HG03039 (cell line): Measurements from ENCODE around the gene USP31.

ENCODE experiments used
- ATAC-seq: cut with Tn5 transposase; IDR thresholded peaks from one replicate; pipeline ENCODE4 v1.9.1; 2021; ENCODE audit warnings: mild to moderate bottlenecking, moderate library complexity; ENCODE audit not compliant: unreplicated experiment

USP31 gene

DNA sequence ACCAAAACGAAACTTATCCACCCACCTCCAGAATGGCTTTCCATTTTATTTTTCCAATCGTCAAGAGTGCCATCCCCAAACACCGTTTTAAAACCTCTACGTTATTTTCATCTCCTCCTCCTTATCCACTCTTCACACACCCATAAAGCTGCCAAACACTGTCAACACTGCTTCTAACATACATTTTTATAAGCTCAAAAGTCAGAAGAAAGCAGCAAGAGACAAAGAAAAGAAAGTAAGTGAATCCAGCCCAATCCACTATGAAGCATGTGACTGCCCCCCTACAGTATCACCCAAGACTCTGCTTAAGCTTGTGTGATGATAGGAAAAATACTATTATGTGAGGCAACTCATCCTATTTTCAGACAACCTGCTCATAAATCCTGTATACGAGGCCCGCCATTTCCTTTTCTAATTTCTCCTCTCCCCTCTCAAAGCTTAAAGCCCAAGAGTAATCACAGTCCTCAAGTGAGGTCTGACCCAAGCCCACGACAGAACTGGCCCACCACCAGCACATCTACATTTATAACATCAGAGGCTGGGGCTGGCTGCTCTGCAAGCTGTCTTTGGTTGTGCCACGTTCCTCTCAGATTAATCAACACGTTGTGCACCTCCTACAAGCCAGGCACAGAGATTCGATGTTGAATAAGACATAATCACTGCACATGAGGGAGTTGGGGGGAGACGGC is 16.3 kb downstream of the USP31 start:
- no peak for ATAC-seq

DNA sequence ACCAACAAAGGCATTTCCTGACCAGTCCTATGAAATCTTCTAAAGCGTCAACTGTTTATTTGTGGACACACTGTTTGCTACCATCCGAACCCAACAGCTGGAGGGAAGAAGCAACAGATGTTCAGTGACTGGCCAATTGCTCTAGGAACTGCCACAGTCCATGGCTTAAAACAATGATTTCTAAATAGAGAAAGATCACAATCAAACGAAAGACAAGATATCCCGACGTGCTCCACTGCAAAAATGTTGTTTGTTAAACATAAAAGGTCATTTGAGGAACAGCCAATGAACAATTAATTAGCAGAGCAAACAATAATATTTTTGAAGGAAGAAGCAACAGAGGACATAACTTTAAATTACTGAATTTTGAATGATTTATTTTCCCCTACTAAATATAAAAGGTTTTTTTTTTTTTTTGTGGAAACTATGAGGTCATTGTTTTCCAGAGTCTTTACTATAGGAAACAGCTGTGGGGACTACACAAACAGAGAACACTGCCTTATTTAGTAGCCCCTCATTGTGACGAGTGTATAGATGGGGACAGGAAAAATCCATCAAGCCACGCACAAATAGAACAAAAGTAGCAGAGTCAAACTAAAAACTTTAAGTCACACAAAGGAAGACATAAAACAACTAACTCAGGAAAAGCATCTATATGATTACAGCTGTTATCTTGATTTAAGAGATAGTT is 17.2 kb downstream of the USP31 start:
- ATAC-seq = no peak

DNA sequence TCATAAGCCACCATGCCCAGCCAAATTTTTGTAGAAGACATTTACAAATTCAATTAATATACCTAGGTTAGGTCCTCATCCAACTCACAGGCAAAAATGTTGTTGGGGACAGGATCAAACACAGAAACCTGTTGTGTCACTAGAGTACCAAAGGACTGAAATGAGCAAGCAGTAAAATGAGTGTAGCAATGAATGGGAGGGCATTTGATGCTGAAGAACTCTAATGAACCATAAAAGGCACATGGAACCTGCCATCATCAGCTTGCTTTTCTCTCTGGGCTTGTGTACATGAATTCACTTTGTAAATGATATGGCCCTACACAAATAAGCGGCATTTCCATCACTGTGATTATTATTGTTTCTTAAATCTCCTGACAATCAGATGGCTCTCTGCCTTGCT is 17.8 kb downstream of the USP31 start:
- ATAC-seq = no peak

DNA sequence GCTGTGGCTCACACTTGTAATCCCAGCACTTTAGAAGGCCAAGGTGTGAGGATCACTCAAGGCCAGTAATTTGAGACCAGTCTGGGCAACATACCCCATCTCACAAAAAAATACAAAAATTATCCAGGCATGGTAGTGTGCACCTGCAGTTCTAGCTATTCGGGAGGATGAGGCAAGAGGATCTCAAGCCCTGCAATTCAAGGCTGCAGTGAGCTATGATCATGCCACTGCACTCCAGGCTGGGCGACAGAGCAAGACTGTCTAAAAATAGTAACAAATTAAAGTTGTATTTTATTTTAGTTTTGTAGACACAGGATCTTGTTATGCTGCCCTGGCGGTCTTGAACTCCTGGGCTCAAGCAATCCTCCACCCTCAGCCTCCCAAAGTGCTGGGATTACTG is 18.2 kb downstream of the USP31 start:
- ATAC-seq = no peak

DNA sequence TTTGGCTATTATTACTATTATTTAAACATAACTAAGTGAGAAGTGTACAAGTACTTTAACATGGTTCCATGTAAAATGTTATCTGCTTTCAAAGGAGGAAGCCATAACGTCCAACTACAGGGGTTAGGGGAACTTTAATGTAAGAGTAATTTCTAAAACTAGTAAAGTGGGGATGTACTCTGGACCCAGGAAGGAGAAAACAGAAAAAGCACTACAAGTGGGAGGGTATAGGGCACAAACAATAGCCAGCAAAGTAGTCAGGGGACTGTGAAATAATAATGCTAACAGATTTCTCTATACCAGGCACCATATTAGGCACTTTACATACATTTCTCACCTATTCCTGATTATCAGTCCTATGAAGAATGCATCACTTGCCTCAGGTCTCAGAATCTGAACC is 19.6 kb downstream of the USP31 start:
- no peak for ATAC-seq

DNA sequence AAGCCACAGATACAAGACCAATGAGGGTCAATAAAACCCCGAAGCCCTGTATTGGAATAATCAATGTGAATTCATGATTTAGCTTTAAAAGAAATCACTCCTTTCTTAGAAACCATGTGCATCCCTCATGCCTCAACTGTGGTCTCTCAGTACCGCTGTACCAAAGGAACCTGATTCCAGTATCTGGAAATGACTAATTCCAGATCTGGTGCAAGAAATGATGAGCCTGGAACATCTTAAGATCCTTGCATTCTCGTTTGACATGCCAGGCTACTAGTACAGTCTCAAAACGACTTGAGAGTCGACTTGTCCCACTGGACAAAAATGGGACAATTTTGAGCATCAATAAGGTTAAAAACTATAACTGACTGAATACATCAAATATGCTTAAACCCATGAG is 21.2 kb downstream of the USP31 start:
- no peak for ATAC-seq

DNA sequence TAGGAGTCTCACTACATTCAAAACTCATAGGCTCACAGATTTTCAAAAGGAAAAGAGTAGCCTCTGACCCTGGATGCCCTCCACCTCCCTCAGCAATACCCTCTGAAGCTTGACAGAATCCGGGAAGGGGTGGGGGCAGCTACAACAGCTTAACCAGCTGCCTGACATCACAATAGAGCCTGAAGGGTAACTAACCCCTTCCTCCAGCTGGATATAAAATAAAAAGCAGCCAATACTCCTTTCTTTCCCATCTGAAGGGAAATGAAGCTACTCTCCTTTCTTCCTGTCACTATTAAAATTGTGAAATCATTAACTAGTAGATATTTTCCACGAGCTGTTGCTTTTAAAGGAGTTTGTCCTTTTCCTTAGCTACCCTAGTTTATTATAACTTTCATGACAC is 24.0 kb downstream of the USP31 start:
- no peak for ATAC-seq

DNA sequence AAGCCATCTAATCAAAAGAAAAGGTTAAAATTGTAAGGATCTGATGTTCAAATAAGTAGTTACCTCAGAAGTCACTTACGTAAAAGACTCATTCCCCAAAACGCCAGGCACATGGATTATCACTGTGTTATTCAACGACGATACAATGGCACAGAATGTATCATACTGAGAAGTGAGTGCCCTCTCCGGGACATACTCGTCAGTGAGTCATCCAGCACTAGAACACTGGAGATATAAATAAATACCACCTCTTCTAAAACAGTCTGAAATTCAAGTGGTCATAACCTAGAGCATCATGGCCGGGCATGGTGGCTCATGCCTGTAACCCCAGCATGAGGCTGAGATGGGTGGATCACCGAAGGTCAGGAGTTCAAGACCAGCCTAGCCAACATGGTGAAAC is 24.9 kb downstream of the USP31 start:
- ATAC-seq = no peak

DNA sequence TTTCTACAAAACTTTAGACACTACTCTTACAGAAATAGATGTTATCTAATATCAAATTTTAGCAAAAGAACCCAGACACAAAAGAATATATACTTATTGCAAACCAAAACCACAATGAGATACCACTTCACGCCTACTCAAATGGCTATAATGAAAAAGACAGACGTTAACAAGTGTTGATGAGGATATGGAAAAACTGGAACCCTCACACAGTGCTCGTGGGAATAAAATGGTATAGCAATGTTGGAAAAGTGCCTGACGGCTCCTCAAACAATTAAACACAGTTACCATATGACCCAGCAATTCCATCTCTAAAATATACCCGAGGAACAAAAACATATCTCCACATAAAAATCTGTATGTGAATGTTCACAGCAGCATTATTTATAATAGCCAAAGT is 27.1 kb downstream of the USP31 start:
- ATAC-seq = no peak

DNA sequence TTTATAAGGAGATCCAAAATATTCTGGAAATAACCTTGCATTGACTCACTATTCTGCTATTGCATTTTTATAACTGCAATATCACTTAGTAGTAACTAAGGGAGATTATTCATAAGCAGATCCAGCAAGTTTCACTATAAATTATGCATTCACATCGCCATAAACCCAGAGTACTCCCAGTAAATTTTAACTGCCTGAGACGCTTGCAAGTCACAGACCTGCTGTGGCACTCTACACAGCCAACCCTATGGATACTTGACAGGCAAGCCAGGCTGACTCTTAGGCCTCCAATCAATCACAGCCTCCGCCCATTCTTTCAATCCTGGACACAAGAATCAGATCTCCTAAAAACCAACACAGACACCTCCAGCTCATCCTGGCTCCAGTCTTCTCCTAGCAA is 28.2 kb downstream of the USP31 start:
- ATAC-seq = no peak

DNA sequence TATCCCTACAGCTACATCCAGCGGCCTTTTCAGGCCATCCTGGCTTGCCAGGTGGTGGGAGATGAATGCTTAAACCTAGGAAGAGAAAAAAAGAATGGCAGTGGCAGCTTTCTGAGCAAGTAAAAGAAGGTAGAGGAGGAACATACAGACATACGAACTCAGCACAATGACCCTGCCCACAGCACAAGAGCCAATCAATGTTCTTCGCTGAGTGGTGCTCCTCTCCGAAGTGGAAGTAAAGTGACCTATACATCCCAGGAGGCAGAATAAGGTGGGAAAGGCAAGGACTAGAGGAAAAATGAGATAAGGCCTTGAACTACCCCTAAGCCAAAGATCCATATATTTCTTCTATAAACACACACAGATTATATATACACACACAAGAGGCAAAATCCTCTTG is 28.7 kb downstream of the USP31 start:
- no peak for ATAC-seq

DNA sequence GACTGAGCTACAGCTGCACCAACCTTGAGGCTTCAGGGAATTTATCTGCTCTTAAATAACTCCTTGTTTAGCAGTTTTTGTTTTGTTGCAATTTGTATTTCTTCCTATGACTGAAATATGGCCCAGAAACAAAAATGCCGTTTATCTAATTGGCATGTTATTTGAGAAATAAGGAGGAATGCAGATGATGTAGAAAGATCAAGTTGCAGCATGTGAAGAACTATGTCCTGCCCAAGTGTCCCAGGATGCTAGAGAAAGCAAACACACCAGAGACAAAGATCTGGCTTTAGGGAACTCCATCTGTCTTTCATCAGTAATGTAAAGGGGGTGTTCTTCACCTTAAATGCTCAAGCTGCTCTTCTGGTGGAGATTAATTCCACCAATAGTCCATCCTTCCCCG is 29.7 kb downstream of the USP31 start:
- no peak for ATAC-seq

DNA sequence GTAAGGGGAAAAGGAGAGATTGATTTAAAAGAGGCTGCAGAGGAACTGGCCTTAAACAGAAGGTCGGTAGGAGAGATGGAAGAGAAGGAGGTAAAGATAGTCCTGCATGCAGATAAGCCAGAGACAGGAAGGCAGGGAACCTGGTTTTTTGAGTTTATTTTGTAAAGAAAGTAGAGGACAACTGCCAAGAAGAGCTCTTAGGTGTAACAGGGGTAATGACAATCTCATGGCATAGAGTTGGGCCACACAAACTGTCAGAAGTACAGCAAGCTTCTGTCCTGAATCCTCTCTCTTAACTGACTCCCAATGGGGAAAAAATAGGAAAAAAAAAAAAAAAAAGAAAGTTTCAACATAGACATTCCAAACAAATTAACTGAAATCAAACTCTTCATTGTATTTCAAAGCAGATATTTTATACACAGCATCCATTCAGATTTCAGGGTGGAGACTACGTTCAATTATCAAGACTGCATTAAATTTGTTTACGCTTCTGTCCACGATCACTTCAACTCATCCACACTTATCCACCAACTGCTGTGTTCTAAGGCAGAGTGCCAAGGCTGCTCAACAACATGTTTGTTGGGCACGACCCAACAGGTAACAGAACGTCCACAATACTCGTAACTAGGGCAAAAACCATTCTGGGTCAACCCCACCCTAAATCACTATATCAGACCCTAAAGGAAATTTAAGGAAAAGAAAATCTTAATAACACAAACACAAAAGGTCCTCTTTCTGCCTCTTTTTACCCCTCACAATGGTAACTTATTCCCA is 34.9 kb downstream of the USP31 start:
- no peak for ATAC-seq

DNA sequence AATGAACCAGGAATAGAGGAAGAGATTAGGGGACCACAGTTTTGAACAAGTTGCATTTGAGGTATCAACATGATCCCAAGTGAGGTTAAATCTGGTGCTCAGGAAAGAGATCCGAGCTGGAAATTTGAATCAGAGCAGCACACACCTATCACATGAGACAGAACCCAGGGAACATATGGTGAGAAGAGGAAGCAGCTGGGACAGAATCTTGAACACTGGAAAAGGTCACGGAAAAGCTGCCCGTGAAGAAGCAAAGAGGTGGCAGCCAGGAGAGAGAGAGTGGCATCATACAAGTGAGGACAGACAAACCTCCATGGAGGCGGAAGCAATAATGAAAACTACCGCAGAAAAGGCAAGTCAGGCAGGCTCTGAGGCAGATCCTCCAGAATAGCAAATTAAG is 36.1 kb downstream of the USP31 start:
- no peak for ATAC-seq

DNA sequence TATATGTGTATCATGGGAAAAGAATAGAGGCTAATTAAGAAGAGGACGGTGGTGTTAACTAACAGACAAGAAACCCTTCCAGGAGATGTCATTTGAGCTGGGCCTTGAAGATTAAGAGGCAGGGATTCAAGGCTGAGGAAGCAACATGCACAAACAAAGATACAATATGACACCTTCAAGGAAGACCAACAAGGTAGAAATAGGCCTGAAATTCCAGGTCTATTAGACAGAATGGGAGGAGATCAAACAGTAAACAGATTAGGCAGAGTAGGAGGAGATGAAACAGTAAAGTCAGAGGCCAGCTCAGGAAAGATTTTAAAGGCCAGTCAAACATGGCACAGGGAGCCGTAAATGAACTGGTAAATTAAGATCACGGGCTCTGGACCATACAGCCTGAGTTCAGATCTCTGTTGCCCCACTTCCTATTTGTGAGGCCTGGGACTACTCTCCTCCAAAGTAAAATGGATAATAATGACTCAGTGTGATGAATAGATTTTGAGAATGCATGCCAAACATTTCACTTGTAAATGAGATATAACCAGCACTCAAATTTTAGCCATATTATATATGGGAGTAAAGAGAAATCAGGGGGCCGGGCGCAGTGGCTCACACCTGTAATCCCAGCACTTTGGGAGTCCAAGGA is 38.9 kb downstream of the USP31 start:
- no peak for ATAC-seq

DNA sequence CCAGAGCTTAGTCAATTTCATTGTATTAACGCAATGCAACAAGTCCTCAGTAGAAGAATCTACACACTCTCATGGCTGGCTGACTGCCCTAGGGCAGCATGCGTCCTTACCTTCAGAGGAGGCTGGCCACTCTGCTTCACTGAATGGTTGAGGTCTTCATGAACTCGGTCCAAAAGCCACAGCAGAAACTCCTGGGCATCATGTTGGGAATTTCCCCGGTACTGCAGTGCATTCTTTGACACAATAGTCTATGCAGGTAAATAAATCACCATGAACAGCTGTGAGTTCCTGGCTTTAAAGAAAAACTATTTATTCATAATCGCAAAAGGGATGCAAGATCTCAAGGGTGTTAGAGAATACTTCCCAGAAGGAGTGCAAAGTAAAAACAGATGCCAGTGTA is 41.3 kb downstream of the USP31 start:
- no peak for ATAC-seq

DNA sequence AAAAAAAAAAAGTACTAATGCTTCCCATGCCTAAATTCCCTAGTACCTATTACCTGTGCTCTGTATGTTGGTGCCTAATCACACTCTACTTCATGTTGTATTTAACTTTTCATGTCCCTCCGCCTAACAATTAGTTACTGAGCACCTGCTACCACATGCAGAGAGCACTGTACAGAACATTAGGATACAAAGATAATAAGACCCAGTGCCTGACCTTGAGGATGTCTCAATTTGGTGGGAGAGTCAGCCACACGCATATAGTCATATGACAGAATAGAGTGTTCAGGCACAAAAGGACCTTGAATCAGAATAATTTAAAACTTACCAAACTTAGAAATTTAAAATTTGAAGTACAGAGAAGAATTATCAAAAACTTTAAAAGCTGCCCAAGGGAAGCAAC is 42.1 kb downstream of the USP31 start:
- no peak for ATAC-seq

DNA sequence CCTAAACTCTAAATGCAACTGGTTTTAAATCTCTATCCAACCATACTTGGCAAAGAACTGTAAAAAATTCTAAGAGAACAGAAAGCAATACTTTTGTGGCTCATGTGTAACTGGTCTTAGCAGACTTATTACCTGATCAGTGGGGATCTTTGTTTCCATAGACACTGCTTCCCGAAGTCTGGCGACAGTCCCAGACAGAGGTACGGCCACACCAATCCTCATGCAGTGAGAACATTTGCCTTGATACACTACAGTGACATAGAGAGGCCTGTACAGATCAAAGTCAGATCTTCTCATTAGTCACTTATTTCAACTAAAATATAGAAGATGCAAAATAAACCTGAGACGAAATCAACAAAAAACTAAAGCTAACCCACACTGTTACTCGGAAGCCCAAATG is 43.9 kb downstream of the USP31 start:
- no peak for ATAC-seq

DNA sequence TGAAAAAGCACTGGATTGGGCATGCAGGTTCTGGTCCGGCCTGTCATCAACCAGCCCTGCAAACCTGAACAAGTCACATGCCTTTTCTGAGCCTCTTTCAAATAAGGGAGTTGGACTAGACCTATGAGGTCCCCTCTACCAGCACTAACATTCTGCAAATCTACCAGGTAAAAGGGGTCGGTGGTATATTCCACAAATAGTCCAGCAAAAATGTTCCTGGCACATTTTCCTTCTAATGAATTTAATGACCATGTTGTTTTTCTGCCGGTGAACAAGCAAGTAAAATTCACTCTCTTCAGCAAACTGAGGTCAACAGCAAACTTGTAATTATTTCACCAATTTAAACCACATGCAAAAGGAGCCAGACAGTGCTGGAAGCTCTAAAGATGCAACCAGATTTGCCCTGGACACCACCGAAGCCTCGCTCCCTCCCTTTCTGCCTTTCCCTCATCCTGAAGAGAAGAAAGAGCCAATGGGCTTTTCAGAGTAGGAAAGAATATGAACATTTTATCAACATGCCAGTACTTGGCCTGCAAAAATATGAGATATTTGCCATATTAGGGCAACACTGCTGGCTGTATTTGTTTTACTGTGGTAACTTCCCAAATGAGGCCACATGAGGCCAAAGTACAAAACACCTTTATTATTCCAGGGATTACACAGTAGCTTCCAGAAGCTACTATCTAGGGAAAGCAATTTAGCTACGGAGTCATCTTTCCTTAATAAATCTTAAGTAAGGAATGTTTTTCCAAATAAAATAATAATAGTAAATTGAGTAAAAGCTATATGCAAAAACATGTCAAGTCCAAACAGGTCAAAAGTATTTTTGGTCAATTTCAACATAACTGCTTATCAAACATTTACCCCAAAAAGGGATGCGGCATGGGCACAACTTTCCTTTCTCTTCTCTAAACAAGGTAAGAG is 45.0 kb downstream of the USP31 start:
- no peak for ATAC-seq

DNA sequence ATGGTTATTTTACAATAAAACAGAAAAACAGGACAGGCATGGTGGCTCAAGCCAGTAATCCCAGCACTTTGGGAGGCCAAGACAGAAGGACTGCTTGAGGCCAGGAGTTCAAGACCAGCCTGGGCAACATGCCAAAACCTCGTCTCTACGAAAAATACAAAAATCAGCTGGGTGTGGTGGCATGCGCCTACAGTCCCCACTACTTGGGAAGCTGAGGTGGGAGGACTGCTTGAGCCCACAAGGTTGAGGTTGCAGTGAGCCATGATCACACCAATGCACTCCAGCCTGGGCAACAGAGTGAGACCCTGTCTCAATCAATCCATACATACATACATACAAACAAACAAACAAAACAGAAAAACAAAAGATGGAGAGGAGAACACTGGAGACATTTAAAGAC is 45.6 kb downstream of the USP31 start:
- ATAC-seq = no peak
